Activated effector memory CD4-positive, alpha-beta T cell treated with Interleukin-2 at 50 U/mL for 16 hours (primary cell): ENCODE data around the gene LAMTOR4.

Experiments
- DNase-seq: peaks from one replicate; pipeline ENCODE4 v3.0.0-alpha.2; 2020

LAMTOR4 gene

GRCh38 chr7:100154651-100155491 lies 6.2 kb downstream of the LAMTOR4 start:
- no peak for DNase-seq

GRCh38 chr7:100155553-100156317 lies 7.0 kb downstream of the LAMTOR4 start:
- no peak for DNase-seq

GRCh38 chr7:100156331-100157068 lies 7.8 kb downstream of the LAMTOR4 start:
- no peak for DNase-seq

DNA sequence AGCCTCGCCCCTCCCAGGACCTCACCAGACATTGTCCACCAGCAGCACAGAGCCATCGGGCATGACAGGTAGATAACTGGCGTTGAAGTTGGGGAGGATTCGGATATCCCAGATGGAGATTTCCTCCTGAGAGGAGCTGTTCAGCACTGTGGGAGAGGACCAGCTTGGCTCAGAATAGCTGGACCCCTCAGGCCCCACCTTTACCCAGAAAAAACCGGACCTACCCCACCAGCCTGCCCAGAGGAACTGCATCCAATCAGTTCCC lies 8.3 kb downstream of the LAMTOR4 start:
- no peak for DNase-seq

DNA sequence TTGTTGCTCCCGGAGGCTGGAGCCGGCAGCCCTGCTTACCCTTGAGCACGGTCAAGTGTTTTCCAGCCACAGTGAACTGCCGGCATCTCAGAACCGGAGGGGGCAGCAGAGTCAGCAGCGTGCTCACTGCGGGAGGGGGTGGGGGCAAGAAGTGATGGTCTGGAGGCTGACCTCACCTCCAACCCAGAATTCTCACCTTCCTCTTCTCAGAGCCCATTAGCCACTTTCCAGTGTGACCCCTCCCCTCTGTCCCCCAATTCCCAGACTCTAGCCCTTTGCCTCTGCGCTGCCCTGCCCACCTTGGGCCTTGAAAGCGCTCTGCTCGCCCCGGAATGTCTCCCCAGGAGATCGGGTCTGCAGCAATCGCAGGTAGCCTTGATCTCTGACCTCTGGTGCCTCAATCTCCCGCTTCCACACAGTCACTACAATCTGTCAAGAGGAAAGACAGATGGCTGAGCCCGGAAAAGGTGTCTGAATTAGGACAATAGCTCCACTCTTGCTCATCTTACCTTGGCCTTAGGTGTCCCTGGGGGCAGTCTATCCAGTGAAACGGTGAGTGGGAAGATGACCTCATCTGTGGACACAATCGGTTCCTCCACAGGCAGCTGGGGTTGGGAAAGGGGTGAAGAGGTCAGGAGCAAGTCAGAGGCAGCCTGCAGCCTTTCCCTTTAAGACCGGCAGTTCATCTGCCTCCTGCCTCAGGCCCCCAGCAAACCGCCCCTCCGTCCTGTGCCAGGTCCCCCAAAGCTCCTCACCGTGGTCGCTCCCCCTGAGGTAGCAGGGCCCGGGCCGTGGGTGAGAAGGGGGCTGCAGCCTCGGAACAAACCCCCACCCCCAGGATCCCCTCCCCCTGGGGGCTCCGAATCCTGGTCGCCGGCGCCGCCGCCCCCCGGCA lies 8.9 kb downstream of the LAMTOR4 start:
- DNase-seq: no peak

GRCh38 chr7:100158229-100159098 lies 9.7 kb downstream of the LAMTOR4 start, which contains the start of gene TRAPPC14:
TSS of gene TRAPPC14 (minus strand) at chr7:100158723. CDS start at chr7:100158499, 224 bp downstream.
- peak; percentile 87 for DNase-seq

DNA sequence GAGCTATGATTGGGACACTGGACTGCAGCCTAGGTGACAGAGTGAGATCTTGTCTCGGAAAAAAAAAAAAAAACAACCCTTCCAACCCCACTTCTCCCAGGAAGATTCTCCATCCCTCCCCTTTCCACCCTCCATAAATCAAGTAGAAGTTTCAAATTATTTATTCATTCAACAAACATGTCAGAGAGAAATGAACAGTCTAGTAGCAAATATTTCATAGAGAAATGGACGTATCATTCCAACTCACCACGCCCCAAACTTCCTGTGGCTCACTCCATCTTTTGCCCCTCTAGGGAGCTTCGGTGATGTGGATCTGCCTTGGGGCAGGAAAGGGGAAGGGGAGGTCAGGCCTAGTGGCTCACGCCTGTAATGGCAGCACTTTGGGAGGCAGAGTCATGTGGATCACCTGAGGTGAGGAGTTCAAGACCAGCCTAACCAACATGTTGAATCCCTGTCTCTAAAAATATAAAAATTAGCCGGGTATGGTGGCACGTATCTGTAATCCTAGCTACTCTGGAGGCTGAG lies 10.4 kb downstream of the LAMTOR4 start:
- no peak for DNase-seq

DNA sequence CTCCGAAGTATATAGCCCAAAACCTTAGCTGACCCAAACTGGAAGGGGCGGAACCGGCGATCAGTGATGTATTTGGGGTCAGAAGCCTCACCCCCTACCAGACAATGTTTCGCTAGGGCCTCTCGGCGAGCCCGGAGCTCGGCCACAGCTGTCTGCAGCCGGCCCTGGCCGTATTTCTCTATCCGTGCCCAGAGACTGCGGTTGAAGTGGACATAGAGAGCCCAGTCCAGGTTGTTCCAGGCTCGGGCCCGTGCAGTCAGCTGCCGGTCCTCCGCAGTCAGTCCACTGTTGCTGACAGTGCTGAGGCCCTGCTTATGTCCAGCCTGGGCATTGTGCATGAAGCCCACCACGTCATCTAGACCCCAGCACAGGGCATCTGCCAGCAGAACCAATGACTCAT lies 11.3 kb downstream of the LAMTOR4 start:
- no peak for DNase-seq

- DNase-seq: no peak
Measured at GRCh38 chr7:100163006-100163531, 14.4 kb downstream of the LAMTOR4 start.

GRCh38 chr7:100163871-100164270 lies 15.2 kb downstream of the LAMTOR4 start:
- no peak for DNase-seq

- DNase-seq: peak; percentile 36
Measured at GRCh38 chr7:100166317-100166940, 17.7 kb downstream of the LAMTOR4 start.

GRCh38 chr7:100166970-100167911 lies 18.5 kb downstream of the LAMTOR4 start:
- DNase-seq: no peak

GRCh38 chr7:100167912-100168323 lies 19.2 kb downstream of the LAMTOR4 start:
- DNase-seq: no peak

- DNase-seq: no peak
Measured at GRCh38 chr7:100169147-100169850, 20.6 kb downstream of the LAMTOR4 start.

- DNase-seq: no peak
Measured at GRCh38 chr7:100170101-100170897, 21.6 kb downstream of the LAMTOR4 start.

- no peak for DNase-seq
Measured at GRCh38 chr7:100171087-100171681, 22.5 kb downstream of the LAMTOR4 start.

GRCh38 chr7:100171840-100172239 lies 23.1 kb downstream of the LAMTOR4 start:
- DNase-seq: no peak
